Measurements from ENCODE around the gene TNFRSF25. TPM values are rescaled to one million over a fixed set of nuclear protein-coding genes. Genes with fewer than 3 reads are reported as not detected.

TNFRSF25 gene
- total and polyA plus RNA-seq, 8 donors, result 0.98 to 26.7 (median 2.6) TPM

DNA sequence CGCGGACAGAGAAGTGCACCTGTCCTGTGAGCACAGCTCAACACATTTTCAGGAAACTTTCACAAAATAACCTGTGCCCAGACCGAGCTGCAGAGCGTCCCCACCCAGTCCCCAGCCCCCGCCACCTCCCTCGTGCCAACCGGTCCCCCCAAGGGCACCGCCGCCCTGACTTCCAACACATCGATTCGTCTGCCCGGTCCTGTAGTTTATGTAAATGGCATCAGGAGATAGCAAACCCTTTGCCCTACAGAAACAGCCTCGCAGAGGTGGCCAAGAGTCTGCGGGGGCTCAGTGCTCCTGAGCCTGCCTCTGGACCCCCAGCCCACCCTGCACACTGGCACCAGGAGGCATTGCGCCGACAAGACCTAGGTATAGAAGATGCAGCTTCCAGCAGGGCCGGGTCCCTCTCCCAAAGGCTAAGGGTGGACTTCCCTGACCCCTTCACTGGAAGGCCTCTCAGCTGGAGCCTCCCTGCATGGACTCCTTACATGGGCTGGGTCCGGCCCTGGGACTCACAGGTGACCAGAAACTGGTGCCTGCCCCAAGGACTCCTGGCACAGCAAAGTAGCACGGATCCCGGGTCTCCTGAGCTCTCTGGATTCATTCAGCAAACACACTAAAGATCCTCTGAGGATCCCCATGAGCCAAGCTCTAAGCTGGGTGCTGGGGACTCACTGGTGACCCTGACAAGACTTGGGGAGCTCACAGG is 32.0 kb upstream of the TNFRSF25 start:
- TF ChIP-seq, protein P1, sequence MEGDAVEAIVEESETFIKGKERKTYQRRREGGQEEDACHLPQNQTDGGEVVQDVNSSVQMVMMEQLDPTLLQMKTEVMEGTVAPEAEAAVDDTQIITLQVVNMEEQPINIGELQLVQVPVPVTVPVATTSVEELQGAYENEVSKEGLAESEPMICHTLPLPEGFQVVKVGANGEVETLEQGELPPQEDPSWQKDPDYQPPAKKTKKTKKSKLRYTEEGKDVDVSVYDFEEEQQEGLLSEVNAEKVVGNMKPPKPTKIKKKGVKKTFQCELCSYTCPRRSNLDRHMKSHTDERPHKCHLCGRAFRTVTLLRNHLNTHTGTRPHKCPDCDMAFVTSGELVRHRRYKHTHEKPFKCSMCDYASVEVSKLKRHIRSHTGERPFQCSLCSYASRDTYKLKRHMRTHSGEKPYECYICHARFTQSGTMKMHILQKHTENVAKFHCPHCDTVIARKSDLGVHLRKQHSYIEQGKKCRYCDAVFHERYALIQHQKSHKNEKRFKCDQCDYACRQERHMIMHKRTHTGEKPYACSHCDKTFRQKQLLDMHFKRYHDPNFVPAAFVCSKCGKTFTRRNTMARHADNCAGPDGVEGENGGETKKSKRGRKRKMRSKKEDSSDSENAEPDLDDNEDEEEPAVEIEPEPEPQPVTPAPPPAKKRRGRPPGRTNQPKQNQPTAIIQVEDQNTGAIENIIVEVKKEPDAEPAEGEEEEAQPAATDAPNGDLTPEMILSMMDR (IDR thresholded peaks at IDR 0.05), result no peak
- DNase-seq (peak in 2 of 6 donors; percentile 51 to 57), ATAC-seq (no peak), FAIRE-seq (no peak)
- Histone ChIP-seq H3K4me3 (peak overlapping the region; percentile 33 to 67 (median 56)), H3K36me3 (no peaks in the 10 kb centered on the region), H3K4me1 (no peaks in the 10 kb centered on the region), H3K27ac (no peak overlapping the region), H3K9me3 (no peaks in the 10 kb centered on the region), H3K27me3 (no peaks in the 10 kb centered on the region)
- WGBS, 2 donors, result 26 to 29% methylated on average over 20 of the region's 20 CpGs
- intact Hi-C loops (cut with DNase I), result no loop called here

DNA sequence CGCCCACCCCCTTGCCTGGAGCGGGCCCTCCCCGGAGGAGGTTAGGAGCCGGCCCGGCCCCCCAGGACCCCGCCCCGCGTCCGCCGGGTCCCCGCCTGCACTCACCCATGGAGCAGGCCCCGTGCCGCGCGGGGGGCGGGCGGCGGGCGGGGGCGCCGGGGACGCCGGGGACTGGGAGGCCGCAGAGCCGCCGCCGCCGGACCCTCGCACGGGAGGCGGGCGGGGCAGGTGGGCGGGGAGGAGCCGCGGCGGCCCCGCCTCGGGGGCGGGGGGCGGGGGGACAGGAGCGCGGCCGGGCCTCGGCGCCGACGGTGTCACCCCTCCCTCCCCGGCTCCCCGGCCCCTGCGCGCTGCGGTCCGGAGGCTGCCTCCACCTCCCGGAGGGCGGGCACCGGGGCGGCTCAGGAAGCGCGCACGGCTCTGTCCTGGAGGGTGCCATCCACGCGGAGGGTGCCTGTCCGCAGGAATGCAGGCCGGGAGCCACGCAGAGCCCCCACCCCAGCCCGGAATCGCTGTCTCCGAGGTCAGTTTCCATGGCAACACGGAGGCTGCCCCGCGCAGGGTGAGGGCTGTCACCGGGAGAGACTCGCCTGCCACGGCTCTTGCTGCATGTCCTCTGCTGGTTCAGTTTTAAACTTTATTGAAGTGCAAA is 31.4 kb upstream of the TNFRSF25 start:
- DNase-seq (peak; percentile 38 to 85 (median 58)), FAIRE-seq (no peak), ATAC-seq (peak; percentile 71 to 86 (median 76))
- 1 to 2% methylated on average over 26 to 74 of the region's 74 CpGs for WGBS, 2 donors
- H3K27me3 ChIP-seq, result no peaks in the 10 kb centered on the region
- peak overlapping the region; percentile 33 to 67 (median 56) for H3K4me3 ChIP-seq
- no peaks in the 10 kb centered on the region for H3K9me3 ChIP-seq
- H3K4me1 ChIP-seq, result no peaks in the 10 kb centered on the region
- H3K27ac ChIP-seq, result no peak overlapping the region
- TF ChIP-seq, protein P1 (IDR thresholded peaks at IDR 0.05), result no peak
- intact Hi-C loops (cut with DNase I), result no loop called here
- H3K36me3 ChIP-seq, result no peaks in the 10 kb centered on the region

DNA sequence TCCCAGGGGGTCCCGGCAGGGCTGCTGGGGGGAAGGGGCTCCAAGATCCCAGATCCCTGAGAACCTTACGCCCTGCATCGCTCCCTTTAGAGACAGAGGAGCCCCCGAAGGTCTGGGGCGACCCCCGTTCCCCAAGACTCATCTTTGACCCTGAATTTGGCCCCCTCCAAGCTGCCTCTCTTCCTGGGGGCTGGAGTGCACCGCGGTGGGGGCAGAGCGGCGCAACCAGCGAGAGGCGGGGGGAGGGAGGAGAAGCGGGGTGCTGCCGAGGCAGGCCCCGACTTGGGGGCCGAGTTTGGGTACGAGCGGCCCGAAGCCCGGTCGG is 30.9 kb upstream of the TNFRSF25 start:
- intact Hi-C loops (cut with DNase I), result no loop called here
- ATAC-seq, result no peak
- H3K4me1 ChIP-seq, result no peaks in the 10 kb centered on the region
- H3K36me3 ChIP-seq, result no peaks in the 10 kb centered on the region
- WGBS, 2 donors, result 6 to 11% methylated on average over 4 to 21 of the region's 21 CpGs
- no peaks in the 10 kb centered on the region for H3K9me3 ChIP-seq
- TF ChIP-seq, protein P1 (IDR thresholded peaks at IDR 0.05), result no peak
- H3K4me3 ChIP-seq, result peak overlapping the region in 3 of 4 donors; percentile 52 to 67 (median 60)
- no peak overlapping the region for H3K27ac ChIP-seq
- no peak for FAIRE-seq
- H3K27me3 ChIP-seq, result no peaks in the 10 kb centered on the region
- DNase-seq, result no peak

DNA sequence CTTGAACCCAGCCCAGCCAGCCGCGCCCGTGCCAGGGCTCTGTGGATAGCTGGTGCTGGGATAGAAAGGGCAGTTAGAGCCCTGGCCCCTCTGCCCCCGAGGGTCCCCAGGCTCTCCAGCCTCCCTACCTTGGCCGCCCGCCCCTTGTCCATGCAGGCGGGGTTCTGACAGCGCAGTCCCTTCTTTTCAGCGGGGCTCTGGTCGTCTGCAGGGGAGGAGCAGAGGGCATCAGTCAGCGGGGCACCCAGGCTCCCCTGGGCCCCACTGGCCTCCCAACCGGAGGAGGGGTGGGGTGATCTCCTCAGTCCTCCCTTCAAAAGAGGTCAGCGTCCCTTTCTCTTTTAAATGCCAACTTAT is 30.4 kb upstream of the TNFRSF25 start:
- no peak for FAIRE-seq
- no peak for ATAC-seq
- Histone ChIP-seq H3K27me3 (no peaks in the 10 kb centered on the region), H3K4me3 (peak overlapping the region in 1 of 4 donors; percentile 67), H3K4me1 (no peaks in the 10 kb centered on the region), H3K9me3 (no peaks in the 10 kb centered on the region), H3K36me3 (no peaks in the 10 kb centered on the region), H3K27ac (no peak overlapping the region)
- DNase-seq, result peak in 1 of 6 donors; percentile 68
- WGBS, 2 donors, result 53 to 57% methylated on average over 12 to 13 of the region's 13 CpGs
- intact Hi-C loops (cut with DNase I), result no loop called here
- TF ChIP-seq, protein P1 (IDR thresholded peaks at IDR 0.05), result no peak

All from pancreas (tissue), 10 donors.